Heart left ventricle (tissue), 13 donors: ENCODE measurements around the gene EIF2B5.

Source experiments
- CTCF ChIP-seq, 12 donors: fragments of 200-600 bp; sonication (generic) in 4 of 12; IDR thresholded peaks; one replicate each; pipeline versions ENCODE4 v1.5.0 to v1.8.0; 2018 to 2022; ENCODE audit warnings: antibody characterized with exemption in 12 of 12, mild to moderate bottlenecking in 5 of 12
- POLR2A ChIP-seq, 2 donors: fragments of 450-650 bp; IDR thresholded peaks; one replicate each; pipeline ENCODE4 v1.6.1; 2017; ENCODE audit warnings: antibody characterized with exemption in 2 of 2, mild to moderate bottlenecking in 2 of 2, moderate library complexity in 2 of 2
- donor health status: ischemic (EF 13 %, LVEDD 7.1; RV severe dilation, severe dysfunction).
- donor health status: DM: no; HTN: yes; CAD: no.
- donor health status: DM: no; HTN: no; CAD: no.
- donor health status: ischemic (EF 25% LVEDD 6.9; RV normal size, moderate dysfunction).
- donor health status: ischemic (EF 25% LVEDD 5.7; RV mildly dilated, moderate dysfunction).
- donor health status: ischemic (EF 35%, LVEDD 5.7; RV mildly dilated, moderate dysfunction).
- donor health status: nonischemic (EF 11% LVEDD 7.7; RV severe dilation, severe dysfunction).
- donor health status: DM: yes; HTN: yes; CAD: no.
- donor health status: PGD.
- donor health status: ischemic (EF 29% LVEDD 5.4; RV normal size, mild dysfunction).
- donor health status: nonischemic (EF 23%, LVEDD 6.1; RV moderate dilation, normal function).

DNA sequence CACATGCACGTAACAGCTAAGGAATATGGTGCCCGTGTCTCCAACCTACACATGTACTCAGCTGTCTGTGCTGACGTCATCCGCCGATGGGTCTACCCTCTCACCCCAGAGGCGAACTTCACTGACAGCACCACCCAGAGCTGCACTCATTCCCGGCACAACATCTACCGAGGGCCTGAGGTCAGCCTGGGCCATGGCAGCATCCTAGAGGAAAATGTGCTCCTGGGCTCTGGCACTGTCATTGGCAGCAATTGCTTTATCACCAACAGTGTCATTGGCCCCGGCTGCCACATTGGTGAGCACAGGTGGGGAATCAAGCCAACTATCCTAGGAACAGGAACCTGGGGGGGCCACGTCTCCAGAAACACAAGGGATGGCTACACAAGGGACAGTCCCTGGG lies 5.3 kb downstream of the EIF2B5 start:
- no peak for TF ChIP-seq CTCF (IDR thresholded peaks at IDR 0.05)
- no peak for TF ChIP-seq POLR2A (IDR thresholded peaks at IDR 0.05)
